Subcutaneous adipose tissue (tissue), 4 donors: ENCODE measurements around the gene MAST1. TPM values are rescaled to one million over a fixed set of nuclear protein-coding genes. Genes with fewer than 3 reads are reported as not detected.

Source experiments
- CTCF ChIP-seq: fragments of 450-650 bp; IDR thresholded peaks from one replicate; pipeline ENCODE4 v1.5.1; 2016; ENCODE audit warnings: low read depth, mild to moderate bottlenecking, control low read depth, antibody characterized with exemption, moderate library complexity
- total RNA-seq, 4 donors: library from RNA; depleted of rRNA; stranded (reverse); fragments of >200 nt; gene quantifications; one replicate each; pipeline ENCODE4 v1.1.0, GENCODE V29; 2016

MAST1 gene
- total RNA-seq, 4 donors from 2014 or later, result 0.17 TPM; not detected in 3

DNA sequence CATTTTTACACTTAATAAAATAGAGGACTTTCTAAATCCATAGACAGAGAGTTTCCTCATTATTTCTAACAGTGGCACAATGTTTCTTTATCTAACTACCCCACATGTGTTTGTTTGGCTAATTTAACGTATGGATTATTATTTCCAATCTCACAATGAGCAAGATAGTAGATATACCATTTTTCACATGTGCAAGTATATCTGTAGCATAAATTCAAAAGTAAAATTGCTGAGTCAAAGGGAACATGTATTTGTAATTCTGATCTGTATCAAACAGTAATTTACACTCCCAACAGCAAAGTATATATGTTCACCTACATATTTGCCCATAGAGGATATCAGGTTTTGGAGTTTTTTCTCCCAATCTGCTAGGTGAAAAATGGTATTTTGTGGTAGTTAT is 18.3 kb downstream of the MAST1 start:
- TF ChIP-seq CTCF, result no peak

GRCh38 chr19:12858041-12858928 is 20.0 kb downstream of the MAST1 start:
- no peak for TF ChIP-seq CTCF

- no peak for TF ChIP-seq CTCF
These were observed 21.2 kb downstream of the MAST1 start for GRCh38 chr19:12859546-12859945.

- no peak for TF ChIP-seq CTCF
These were observed 25.8 kb downstream of the MAST1 start for GRCh38 chr19:12864143-12864542.

DNA sequence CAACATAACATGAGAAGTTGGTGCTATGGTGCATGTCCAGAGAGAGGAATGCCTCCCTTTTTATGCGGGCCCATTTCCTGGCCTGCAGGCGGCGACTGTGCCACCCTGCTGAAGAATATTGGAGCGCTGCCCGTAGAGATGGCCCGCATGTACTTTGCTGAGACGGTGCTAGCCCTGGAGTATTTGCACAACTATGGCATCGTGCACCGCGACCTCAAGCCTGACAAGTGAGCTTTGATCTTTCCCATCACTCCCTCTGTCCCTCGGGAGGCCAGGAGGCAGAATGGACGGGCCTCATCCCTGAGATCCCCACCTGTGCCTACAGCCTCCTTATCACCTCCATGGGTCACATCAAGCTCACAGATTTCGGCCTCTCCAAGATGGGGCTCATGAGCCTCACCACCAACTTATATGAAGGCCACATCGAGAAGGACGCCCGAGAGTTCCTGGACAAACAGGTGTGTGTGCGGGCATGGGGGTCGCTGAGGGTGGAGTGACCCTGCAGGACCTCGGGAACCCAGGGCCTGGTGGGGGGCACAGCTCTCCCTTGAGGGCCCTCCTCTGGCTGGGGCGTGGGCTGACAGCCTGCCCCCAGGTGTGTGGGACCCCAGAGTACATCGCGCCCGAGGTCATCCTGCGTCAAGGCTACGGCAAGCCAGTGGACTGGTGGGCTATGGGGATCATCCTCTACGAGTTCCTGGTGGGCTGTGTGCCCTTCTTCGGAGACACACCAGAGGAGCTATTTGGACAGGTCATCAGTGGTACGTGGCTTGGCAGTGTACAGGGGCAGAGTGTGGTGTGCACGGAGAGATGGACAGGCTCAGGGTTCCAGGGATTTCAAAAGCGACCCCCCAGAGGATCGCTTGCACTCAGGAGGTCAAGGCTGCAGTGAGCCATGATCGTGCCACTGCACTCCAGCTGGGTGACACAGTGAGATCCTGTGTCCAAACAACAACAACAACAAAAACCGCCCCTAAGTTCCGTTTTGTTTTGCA is 26.7 kb downstream of the MAST1 start:
- no peak for TF ChIP-seq CTCF

DNA sequence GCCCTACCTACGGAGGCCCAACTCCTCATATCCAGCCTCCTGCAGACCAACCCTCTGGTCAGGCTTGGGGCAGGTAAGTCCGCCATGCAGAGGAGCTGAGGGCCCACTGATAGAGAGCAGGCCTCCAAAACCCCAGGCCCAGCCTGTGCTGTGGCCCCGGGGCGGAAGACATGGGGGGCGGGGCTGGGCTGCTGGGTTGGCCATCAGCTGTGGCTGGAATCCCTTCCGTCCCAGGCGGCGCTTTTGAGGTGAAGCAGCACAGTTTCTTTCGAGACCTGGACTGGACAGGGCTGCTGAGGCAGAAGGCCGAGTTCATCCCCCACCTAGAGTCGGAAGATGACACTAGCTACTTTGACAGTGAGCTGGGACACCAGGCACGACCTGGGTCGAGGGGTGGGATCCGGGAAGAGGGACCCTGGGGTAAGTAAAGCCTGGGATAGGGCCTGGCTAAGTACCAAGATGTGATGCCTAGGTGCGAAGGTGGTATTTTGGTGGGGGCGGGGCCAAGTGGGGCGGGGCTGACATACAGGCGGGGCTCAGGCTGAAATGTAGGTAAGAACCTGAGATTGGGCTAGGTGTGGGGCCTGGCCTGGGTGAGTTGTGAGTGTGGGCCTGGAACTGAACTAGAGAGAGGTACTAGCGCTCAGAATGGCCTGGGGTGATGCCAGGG is 27.6 kb downstream of the MAST1 start:
- TF ChIP-seq CTCF, result no peak
